Fibroblast of the aortic adventitia (primary cell): ENCODE measurements around the gene GRIA3. TPM values are rescaled to one million over a fixed set of nuclear protein-coding genes. Genes with fewer than 3 reads are reported as not detected.
"Not testable (repeated sequence)": the region's sequence is repeated elsewhere in the genome, so short reads cannot be mapped to it uniquely, and the experiment has no call there.

Source experiments
- DNase-seq: peaks from one replicate; pipeline ENCODE4 v3.0.0-alpha.2; 2010; ENCODE audit warnings: low read depth
- H3K4me3 ChIP-seq: 2 replicates; pipeline ENCODE4 v1.5.1; 2011; ENCODE audit warnings: low read depth, mild to moderate bottlenecking, control low read depth, low read length, moderate library complexity
- total RNA-seq: library from RNA; depleted of rRNA; stranded (reverse); fragments of >200 nt; gene quantifications from 2 replicates; pipeline ENCODE4 v1.2.3, GENCODE V29; 2012; ENCODE audit warnings: low replicate concordance
- TF ChIP-seq, protein P1 (sequence below): IDR thresholded peaks from 2 replicates; pipeline ENCODE4 v1.5.1; 2011; ENCODE audit warnings: mild to moderate bottlenecking, low read length, control low read depth, inconsistent platforms; ENCODE audit not compliant: insufficient read depth

Gene GRIA3
- total RNA-seq, 1 donor: 9.7 TPM

DNA sequence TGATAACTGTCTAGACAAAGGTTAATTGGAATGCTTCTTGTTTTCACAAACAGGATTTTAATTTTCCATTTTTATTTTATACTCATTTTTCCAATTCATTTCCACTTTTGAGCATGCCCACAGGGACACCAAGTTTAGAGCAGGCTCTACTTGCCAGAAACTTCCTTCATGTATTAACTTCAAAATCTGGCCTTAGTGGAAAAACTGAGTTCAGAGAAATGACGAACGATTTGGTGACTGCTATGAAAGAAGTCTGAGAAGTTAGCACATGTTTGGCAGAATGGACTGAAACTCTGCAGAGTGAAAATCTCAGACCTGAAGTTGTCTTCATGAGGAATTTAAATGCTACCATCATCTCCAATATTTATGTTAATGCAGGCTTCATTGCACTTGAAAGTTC is 334.7 kb downstream of the GRIA3 start:
- H3K4me3 ChIP-seq: no peak overlapping the region
- no peak for DNase-seq
- TF ChIP-seq, protein P1, sequence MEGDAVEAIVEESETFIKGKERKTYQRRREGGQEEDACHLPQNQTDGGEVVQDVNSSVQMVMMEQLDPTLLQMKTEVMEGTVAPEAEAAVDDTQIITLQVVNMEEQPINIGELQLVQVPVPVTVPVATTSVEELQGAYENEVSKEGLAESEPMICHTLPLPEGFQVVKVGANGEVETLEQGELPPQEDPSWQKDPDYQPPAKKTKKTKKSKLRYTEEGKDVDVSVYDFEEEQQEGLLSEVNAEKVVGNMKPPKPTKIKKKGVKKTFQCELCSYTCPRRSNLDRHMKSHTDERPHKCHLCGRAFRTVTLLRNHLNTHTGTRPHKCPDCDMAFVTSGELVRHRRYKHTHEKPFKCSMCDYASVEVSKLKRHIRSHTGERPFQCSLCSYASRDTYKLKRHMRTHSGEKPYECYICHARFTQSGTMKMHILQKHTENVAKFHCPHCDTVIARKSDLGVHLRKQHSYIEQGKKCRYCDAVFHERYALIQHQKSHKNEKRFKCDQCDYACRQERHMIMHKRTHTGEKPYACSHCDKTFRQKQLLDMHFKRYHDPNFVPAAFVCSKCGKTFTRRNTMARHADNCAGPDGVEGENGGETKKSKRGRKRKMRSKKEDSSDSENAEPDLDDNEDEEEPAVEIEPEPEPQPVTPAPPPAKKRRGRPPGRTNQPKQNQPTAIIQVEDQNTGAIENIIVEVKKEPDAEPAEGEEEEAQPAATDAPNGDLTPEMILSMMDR: no peak

DNA sequence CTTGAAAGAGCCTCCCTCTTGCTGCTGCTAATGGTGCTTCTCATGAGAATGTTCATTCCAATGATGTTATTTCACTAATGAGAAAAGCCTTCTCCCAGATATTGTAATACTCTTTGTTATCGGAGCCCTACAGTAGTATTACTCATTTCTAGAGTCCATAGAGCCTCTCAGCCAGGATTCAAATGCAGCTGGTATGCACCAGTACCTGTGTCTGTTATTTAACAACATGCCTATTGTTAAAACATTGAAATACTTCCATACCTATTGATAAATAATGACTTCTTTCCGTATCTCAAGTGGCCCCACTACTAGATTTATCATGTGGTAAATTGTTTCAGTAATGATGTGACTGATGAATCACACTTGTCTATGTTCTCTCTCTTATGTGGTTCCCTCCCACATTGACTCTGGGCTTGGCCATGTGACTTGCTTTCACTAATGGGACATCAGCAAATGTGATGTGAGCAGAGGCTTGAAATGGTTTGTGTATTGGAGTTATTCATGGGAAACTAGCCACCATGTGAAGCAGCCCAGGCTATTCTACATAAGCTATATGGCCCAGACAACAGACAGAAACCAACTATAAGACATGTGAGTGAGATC is 341.1 kb downstream of the GRIA3 start:
- H3K4me3 ChIP-seq: no peak overlapping the region
- TF ChIP-seq, protein P1: no peak
- no peak for DNase-seq

DNA sequence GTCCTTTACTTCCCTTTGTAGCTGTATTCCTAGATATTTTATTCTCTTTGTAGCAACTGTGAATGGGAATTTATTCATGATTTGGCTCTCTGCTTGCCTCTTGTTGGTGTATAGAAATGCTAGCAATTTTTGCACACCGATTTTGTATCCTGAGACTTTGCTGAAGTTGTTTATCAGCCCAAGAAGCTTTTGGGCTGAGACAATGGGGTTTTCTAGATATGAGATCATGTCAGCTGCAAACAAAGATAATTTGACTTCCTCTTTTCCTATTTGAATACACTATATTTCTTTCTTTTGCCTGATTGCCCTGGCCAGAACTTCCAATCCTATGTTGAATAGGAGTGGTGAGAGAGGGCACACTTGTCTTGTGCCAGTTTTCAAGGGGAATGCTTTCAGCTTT is 346.6 kb downstream of the GRIA3 start:
- H3K4me3 ChIP-seq, DNase-seq: not testable (repeated sequence)
